Smooth muscle cell (in vitro differentiated cells): ENCODE results near the gene DOCK2. TPM values are rescaled to one million over a fixed set of nuclear protein-coding genes. Genes with fewer than 3 reads are reported as not detected.
A peak's percentile ranks its signal among the peaks of the same experiment; 100 is the strongest.

Source experiments
- DNase-seq: peaks from one replicate; lab custom pipeline; 2025; ENCODE audit not compliant: unreplicated experiment; lab: John Stamatoyannopoulos, UW
- H2AFZ ChIP-seq: fragments of 200-600 bp; sonication (generic); 2 replicates; pipeline ENCODE4 v1.6.0; 2016; ENCODE audit warnings: antibody characterized with exemption, low read depth, mild to moderate bottlenecking
- H3F3A ChIP-seq: fragments of 200-600 bp; sonication (generic); 2 replicates; pipeline ENCODE4 v1.6.0; 2017; ENCODE audit warnings: antibody characterized with exemption, low read depth
- H3K27ac ChIP-seq: fragments of 200-600 bp; sonication (generic); 2 replicates; pipeline ENCODE4 v1.5.1; 2016; ENCODE audit warnings: low read depth, mild to moderate bottlenecking
- H3K27me3 ChIP-seq: fragments of 200-600 bp; sonication (generic); 2 replicates; pipeline ENCODE4 v1.6.1; 2016; ENCODE audit warnings: low read depth, mild to moderate bottlenecking
- H3K36me3 ChIP-seq: fragments of 200-600 bp; sonication (generic); 2 replicates; pipeline ENCODE4 v1.5.1; 2016; ENCODE audit warnings: low read depth
- H3K4me1 ChIP-seq: fragments of 200-600 bp; sonication (generic); 2 replicates; pipeline ENCODE4 v1.5.1; 2016; ENCODE audit warnings: low read depth
- H3K4me2 ChIP-seq: fragments of 200-600 bp; sonication (generic); 2 replicates; pipeline ENCODE4 v1.6.0; 2016; ENCODE audit warnings: mild to moderate bottlenecking
- H3K4me3 ChIP-seq: fragments of 200-600 bp; sonication (generic); 2 replicates; pipeline ENCODE4 v1.5.1; 2016; ENCODE audit warnings: mild to moderate bottlenecking
- H3K79me2 ChIP-seq: fragments of 200-600 bp; sonication (generic); 2 replicates; pipeline ENCODE4 v1.6.0; 2016; ENCODE audit warnings: low read depth, mild to moderate bottlenecking
- H3K9ac ChIP-seq: fragments of 200-600 bp; sonication (generic); 2 replicates; pipeline ENCODE4 v1.6.0; 2016; ENCODE audit warnings: low read depth
- H3K9me3 ChIP-seq: fragments of 200-600 bp; sonication (generic); replicated peaks from 2 replicates; pipeline ENCODE4 v1.5.1; 2016; ENCODE audit warnings: low read depth
- H4K20me1 ChIP-seq: fragments of 200-600 bp; sonication (generic); 2 replicates; pipeline ENCODE4 v1.6.0; 2016; ENCODE audit warnings: low read depth
- CTCF ChIP-seq: fragments of 200-600 bp; sonication (generic); IDR thresholded peaks from 2 replicates; pipeline ENCODE4 v1.5.1; 2017; ENCODE audit warnings: borderline replicate concordance, mild to moderate bottlenecking, antibody characterized with exemption; ENCODE audit not compliant: insufficient read depth, poor library complexity, severe bottlenecking
- WGBS: methylation state at CpG from one replicate; pipeline ENCODE4 v1.1.7; 2016; ENCODE audit warnings: low lambda C conversion rate; 5-methylcytosine and 5-hydroxymethylcytosine counted together
- polyA plus RNA-seq: library from polyadenylated mRNA; unstranded; fragments of >200 nt; fragmentation: Nextera tagmentation; extraction: Ambion mirVana; gene quantifications from 2 replicates; pipeline ENCODE4 v1.2.1, GENCODE V29; 2016
- total RNA-seq: library from RNA; depleted of rRNA; stranded (reverse); fragments of >200 nt; gene quantifications from 2 replicates; pipeline ENCODE4 v1.2.3, GENCODE V29; 2014

The DOCK2 gene
- total and polyA plus RNA-seq, 2 experiments from 2014 or later: 0.73 to 3.0 TPM

- no peak for DNase-seq
- H3K4me2 ChIP-seq: no peak overlapping the region
- H2AFZ ChIP-seq: no peak overlapping the region
- no peaks in the 10 kb centered on the region for H3K9me3 ChIP-seq
- no peak overlapping the region for H3K27ac ChIP-seq
- H3F3A ChIP-seq: no peaks in the 10 kb centered on the region
- no peak overlapping the region for H3K4me3 ChIP-seq
- peaks cover 3% of the 10 kb centered on the region for H3K36me3 ChIP-seq
- WGBS: 82% methylated on average over 8 of the region's 8 CpGs
- H3K79me2 ChIP-seq: no peaks in the 10 kb centered on the region
- no peak for TF ChIP-seq CTCF
- H3K4me1 ChIP-seq: peaks cover 8% of the 10 kb centered on the region
- no peak overlapping the region for H3K9ac ChIP-seq
- no peaks in the 10 kb centered on the region for H3K27me3 ChIP-seq
- H4K20me1 ChIP-seq: no peaks in the 10 kb centered on the region
Observed at GRCh38 chr5:169875091-169875728, 238.1 kb downstream of the DOCK2 start.

- no peak overlapping the region for H3K9ac ChIP-seq
- no peak for TF ChIP-seq CTCF
- no peaks in the 10 kb centered on the region for H3K27me3 ChIP-seq
- H3K9me3 ChIP-seq: no peaks in the 10 kb centered on the region
- H3K4me2 ChIP-seq: no peak overlapping the region
- H3K79me2 ChIP-seq: no peaks in the 10 kb centered on the region
- 93% methylated on average over 4 of the region's 4 CpGs for WGBS
- no peak overlapping the region for H2AFZ ChIP-seq
- H3F3A ChIP-seq: no peaks in the 10 kb centered on the region
- H3K27ac ChIP-seq: no peak overlapping the region
- no peaks in the 10 kb centered on the region for H4K20me1 ChIP-seq
- peaks cover 11% of the 10 kb centered on the region for H3K4me1 ChIP-seq
- no peak for DNase-seq
- H3K4me3 ChIP-seq: no peak overlapping the region
- H3K36me3 ChIP-seq: peaks cover 3% of the 10 kb centered on the region
Observed at GRCh38 chr5:169875731-169876130, 238.7 kb downstream of the DOCK2 start.

DNA sequence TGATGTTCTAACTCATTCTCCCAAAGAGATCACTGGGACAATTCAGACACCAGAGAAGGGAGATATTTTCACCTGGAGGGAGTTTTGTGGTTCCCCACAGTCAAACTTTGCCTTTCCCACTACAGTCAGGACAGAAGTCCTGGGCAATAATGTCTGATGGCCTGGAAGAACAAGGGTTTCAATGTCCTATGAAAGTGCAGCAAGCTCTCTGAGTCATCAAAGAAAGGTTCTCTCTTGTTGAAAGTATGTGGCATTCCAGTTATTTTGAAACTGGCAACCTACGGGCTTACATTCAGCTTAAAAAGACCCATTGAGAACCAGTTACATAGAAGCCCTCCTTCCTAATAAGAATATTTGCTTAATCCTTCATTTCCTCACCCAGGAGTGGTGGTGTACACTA, 239.3 kb downstream of the DOCK2 start:
- DNase-seq: no peak
- no peak overlapping the region for H3K4me3 ChIP-seq
- peaks cover 3% of the 10 kb centered on the region for H3K36me3 ChIP-seq
- H3K27me3 ChIP-seq: no peaks in the 10 kb centered on the region
- no peaks in the 10 kb centered on the region for H3F3A ChIP-seq
- H3K27ac ChIP-seq: peak overlapping the region; percentile 25
- H3K9me3 ChIP-seq: no peaks in the 10 kb centered on the region
- WGBS: 23% methylated on average over 1 of the region's 1 CpG
- no peak overlapping the region for H2AFZ ChIP-seq
- no peak for TF ChIP-seq CTCF
- no peaks in the 10 kb centered on the region for H4K20me1 ChIP-seq
- H3K4me1 ChIP-seq: peaks cover 11% of the 10 kb centered on the region
- no peaks in the 10 kb centered on the region for H3K79me2 ChIP-seq
- peak overlapping the region; percentile 36 for H3K4me2 ChIP-seq
- H3K9ac ChIP-seq: no peak overlapping the region

DNA sequence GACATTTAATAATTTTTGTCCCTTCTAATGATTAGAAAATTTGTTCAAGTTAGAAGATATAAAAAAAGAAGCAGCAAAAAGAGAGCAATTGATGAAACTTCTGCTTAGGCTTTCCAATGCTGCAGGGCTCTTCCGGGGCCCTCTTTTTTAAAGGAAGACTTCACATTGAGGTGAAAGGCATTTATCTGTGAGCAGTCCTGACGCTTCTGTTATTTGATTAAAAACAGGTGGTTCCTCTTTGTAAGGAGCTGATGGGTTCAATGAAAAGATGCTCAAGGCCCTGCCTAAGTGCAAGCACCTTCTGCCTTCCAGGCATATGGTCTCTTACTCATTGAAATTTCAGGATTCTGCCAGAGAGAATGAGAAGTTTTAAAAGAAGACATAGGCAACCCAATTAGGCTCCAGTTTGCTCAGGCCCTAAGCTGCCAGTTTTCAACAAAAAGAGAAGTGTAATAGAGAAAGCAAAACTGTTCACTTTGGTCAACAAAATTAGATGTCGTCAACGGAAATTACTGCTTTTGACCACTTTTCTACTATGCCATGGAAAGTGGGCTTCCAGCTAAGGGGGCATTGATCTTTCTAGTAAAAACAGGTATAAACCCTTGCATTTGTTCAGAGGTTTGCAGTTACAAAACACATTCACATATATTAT, 243.1 kb downstream of the DOCK2 start:
- no peak overlapping the region for H3K4me2 ChIP-seq
- no peaks in the 10 kb centered on the region for H4K20me1 ChIP-seq
- no peak for DNase-seq
- WGBS: 93% methylated on average over 4 of the region's 4 CpGs
- no peaks in the 10 kb centered on the region for H3K79me2 ChIP-seq
- H3K27ac ChIP-seq: no peak overlapping the region
- TF ChIP-seq CTCF: no peak
- no peaks in the 10 kb centered on the region for H3F3A ChIP-seq
- no peaks in the 10 kb centered on the region for H3K9me3 ChIP-seq
- no peak overlapping the region for H2AFZ ChIP-seq
- H3K9ac ChIP-seq: no peak overlapping the region
- peaks cover 11% of the 10 kb centered on the region for H3K4me1 ChIP-seq
- H3K36me3 ChIP-seq: peaks cover 3% of the 10 kb centered on the region
- no peaks in the 10 kb centered on the region for H3K27me3 ChIP-seq
- H3K4me3 ChIP-seq: no peak overlapping the region
